Measurements from ENCODE around the gene PHC2. TPM values are rescaled to one million over a fixed set of nuclear protein-coding genes. Genes with fewer than 3 reads are reported as not detected.
"Not testable (repeated sequence)": the region's sequence is repeated elsewhere in the genome, so short reads cannot be mapped to it uniquely, and the experiment has no call there.

Gene PHC2
- total and polyA plus RNA-seq, 8 donors, result 70.8 to 140 (median 109) TPM

- Histone ChIP-seq H3K27ac (peak overlapping the region in 3 of 5 donors; percentile 23 to 49 (median 38)), H3K36me3 (peaks cover 9 to 69% (median 59%) of the 10 kb centered on the region in 4 donors), H3K27me3 (no peaks in the 10 kb centered on the region), H3K4me1 (peaks cover 0 to 32% (median 11%) of the 10 kb centered on the region in 4 donors), H3K4me3 (no peak overlapping the region), H3K9me3 (no peaks in the 10 kb centered on the region)
- TF ChIP-seq POLR2AphosphoS5 (IDR thresholded peaks at IDR 0.05), result no peak
- TF ChIP-seq EP300 (IDR thresholded peaks at IDR 0.05), result no peak
- no peak for TF ChIP-seq CTCF (IDR thresholded peaks at IDR 0.05)
- no peak for TF ChIP-seq POLR2A (IDR thresholded peaks at IDR 0.05)
- 64 to 84% (median 78%) methylated on average over 13 of the region's 13 CpGs for WGBS, 5 donors
- intact Hi-C loops (cut with DNase I; ENCODE audit: low total_unique reads), result loop anchor here (10.0 kb wide), 1 partner anchor 172 kb away; no protein-coding TSS in a partner anchor
- DNase-seq, result no peak
Observed at GRCh38 chr1:33292726-33293340, 138.1 kb downstream of the PHC2 start.

- intact Hi-C loops (cut with DNase I; ENCODE audit: low total_unique reads), result loop anchor here (10.0 kb wide), 1 partner anchor 174 kb away; no protein-coding TSS in a partner anchor
- H3K36me3 ChIP-seq, result peaks cover 9 to 63% (median 49%) of the 10 kb centered on the region in 4 donors
- not testable (repeated sequence) for H3K27ac ChIP-seq, DNase-seq, H3K27me3 ChIP-seq, H3K9me3 ChIP-seq, H3K4me3 ChIP-seq
- WGBS, 5 donors, result 87 to 100% (median 95%) methylated on average over 1 of the region's 2 CpGs
- H3K4me1 ChIP-seq, result peaks cover 0 to 33% (median 7%) of the 10 kb centered on the region in 4 donors
Observed at GRCh38 chr1:33290615-33291014, 140.3 kb downstream of the PHC2 start.

- H3K27ac ChIP-seq, result no peak overlapping the region
- 90 to 97% (median 96%) methylated on average over 3 of the region's 3 CpGs for WGBS, 5 donors
- H3K36me3 ChIP-seq, result peaks cover 3 to 59% (median 52%) of the 10 kb centered on the region in 4 donors
- intact Hi-C loops (cut with DNase I; ENCODE audit: low total_unique reads), result loop anchor here (10.0 kb wide), 1 partner anchor 175 kb away; no protein-coding TSS in a partner anchor
- no peaks in the 10 kb centered on the region for H3K9me3 ChIP-seq
- H3K4me3 ChIP-seq, result no peak overlapping the region
- DNase-seq, result no peak
- H3K27me3 ChIP-seq, result no peaks in the 10 kb centered on the region
- TF ChIP-seq EP300 (IDR thresholded peaks at IDR 0.05), result no peak
- no peak for TF ChIP-seq CTCF (IDR thresholded peaks at IDR 0.05)
- TF ChIP-seq POLR2A (IDR thresholded peaks at IDR 0.05), result no peak
- TF ChIP-seq POLR2AphosphoS5 (IDR thresholded peaks at IDR 0.05), result no peak
- peaks cover 0 to 25% (median under 1%) of the 10 kb centered on the region in 4 donors for H3K4me1 ChIP-seq
Observed at GRCh38 chr1:33289858-33290154, 141.1 kb downstream of the PHC2 start.

- Histone ChIP-seq H3K27me3 (no peaks in the 10 kb centered on the region), H3K4me3 (no peak overlapping the region), H3K9me3 (no peaks in the 10 kb centered on the region), H3K36me3 (peaks cover 0 to 59% (median 48%) of the 10 kb centered on the region in 4 donors), H3K27ac (no peak overlapping the region), H3K4me1 (peaks cover 0 to 23% (median 0%) of the 10 kb centered on the region in 4 donors)
- intact Hi-C loops (cut with DNase I; ENCODE audit: low total_unique reads), result no loop called here
- WGBS, 5 donors, result 89 to 97% (median 94%) methylated on average over 16 of the region's 16 CpGs
- DNase-seq, result no peak
- no peak for TF ChIP-seq EP300 (IDR thresholded peaks at IDR 0.05)
- no peak for TF ChIP-seq CTCF (IDR thresholded peaks at IDR 0.05)
- no peak for TF ChIP-seq POLR2AphosphoS5 (IDR thresholded peaks at IDR 0.05)
Observed at GRCh38 chr1:33288976-33289857, 141.7 kb downstream of the PHC2 start.
